ENCODE measurements around the gene WNT9A. TPM values are rescaled to one million over a fixed set of nuclear protein-coding genes. Genes with fewer than 3 reads are reported as not detected.

The WNT9A gene
- total and polyA plus RNA-seq, 9 of the 15 experiments (the other 6 are each of a cell fraction or from before 2014, with no cell fraction given), result 0.04 to 0.17 (median 0.10) TPM; not detected in 4

- TF ChIP-seq, protein P1, sequence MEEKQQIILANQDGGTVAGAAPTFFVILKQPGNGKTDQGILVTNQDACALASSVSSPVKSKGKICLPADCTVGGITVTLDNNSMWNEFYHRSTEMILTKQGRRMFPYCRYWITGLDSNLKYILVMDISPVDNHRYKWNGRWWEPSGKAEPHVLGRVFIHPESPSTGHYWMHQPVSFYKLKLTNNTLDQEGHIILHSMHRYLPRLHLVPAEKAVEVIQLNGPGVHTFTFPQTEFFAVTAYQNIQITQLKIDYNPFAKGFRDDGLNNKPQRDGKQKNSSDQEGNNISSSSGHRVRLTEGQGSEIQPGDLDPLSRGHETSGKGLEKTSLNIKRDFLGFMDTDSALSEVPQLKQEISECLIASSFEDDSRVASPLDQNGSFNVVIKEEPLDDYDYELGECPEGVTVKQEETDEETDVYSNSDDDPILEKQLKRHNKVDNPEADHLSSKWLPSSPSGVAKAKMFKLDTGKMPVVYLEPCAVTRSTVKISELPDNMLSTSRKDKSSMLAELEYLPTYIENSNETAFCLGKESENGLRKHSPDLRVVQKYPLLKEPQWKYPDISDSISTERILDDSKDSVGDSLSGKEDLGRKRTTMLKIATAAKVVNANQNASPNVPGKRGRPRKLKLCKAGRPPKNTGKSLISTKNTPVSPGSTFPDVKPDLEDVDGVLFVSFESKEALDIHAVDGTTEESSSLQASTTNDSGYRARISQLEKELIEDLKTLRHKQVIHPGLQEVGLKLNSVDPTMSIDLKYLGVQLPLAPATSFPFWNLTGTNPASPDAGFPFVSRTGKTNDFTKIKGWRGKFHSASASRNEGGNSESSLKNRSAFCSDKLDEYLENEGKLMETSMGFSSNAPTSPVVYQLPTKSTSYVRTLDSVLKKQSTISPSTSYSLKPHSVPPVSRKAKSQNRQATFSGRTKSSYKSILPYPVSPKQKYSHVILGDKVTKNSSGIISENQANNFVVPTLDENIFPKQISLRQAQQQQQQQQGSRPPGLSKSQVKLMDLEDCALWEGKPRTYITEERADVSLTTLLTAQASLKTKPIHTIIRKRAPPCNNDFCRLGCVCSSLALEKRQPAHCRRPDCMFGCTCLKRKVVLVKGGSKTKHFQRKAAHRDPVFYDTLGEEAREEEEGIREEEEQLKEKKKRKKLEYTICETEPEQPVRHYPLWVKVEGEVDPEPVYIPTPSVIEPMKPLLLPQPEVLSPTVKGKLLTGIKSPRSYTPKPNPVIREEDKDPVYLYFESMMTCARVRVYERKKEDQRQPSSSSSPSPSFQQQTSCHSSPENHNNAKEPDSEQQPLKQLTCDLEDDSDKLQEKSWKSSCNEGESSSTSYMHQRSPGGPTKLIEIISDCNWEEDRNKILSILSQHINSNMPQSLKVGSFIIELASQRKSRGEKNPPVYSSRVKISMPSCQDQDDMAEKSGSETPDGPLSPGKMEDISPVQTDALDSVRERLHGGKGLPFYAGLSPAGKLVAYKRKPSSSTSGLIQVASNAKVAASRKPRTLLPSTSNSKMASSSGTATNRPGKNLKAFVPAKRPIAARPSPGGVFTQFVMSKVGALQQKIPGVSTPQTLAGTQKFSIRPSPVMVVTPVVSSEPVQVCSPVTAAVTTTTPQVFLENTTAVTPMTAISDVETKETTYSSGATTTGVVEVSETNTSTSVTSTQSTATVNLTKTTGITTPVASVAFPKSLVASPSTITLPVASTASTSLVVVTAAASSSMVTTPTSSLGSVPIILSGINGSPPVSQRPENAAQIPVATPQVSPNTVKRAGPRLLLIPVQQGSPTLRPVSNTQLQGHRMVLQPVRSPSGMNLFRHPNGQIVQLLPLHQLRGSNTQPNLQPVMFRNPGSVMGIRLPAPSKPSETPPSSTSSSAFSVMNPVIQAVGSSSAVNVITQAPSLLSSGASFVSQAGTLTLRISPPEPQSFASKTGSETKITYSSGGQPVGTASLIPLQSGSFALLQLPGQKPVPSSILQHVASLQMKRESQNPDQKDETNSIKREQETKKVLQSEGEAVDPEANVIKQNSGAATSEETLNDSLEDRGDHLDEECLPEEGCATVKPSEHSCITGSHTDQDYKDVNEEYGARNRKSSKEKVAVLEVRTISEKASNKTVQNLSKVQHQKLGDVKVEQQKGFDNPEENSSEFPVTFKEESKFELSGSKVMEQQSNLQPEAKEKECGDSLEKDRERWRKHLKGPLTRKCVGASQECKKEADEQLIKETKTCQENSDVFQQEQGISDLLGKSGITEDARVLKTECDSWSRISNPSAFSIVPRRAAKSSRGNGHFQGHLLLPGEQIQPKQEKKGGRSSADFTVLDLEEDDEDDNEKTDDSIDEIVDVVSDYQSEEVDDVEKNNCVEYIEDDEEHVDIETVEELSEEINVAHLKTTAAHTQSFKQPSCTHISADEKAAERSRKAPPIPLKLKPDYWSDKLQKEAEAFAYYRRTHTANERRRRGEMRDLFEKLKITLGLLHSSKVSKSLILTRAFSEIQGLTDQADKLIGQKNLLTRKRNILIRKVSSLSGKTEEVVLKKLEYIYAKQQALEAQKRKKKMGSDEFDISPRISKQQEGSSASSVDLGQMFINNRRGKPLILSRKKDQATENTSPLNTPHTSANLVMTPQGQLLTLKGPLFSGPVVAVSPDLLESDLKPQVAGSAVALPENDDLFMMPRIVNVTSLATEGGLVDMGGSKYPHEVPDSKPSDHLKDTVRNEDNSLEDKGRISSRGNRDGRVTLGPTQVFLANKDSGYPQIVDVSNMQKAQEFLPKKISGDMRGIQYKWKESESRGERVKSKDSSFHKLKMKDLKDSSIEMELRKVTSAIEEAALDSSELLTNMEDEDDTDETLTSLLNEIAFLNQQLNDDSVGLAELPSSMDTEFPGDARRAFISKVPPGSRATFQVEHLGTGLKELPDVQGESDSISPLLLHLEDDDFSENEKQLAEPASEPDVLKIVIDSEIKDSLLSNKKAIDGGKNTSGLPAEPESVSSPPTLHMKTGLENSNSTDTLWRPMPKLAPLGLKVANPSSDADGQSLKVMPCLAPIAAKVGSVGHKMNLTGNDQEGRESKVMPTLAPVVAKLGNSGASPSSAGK (IDR thresholded peaks at IDR 0.05), result no peak
- TF ChIP-seq RAD51 (IDR thresholded peaks at IDR 0.05; ENCODE audit: borderline replicate concordance, low read depth) (no peak), NR2F6 (CRISPR knock-in tag; IDR thresholded peaks at IDR 0.05) (no peak), STAG1 (CRISPR knock-in tag; IDR thresholded peaks at IDR 0.05; ENCODE audit: borderline replicate concordance) (0 out of 2 replicates have a peak, but pooled peaks have one; percentile 24), HDAC8 (tag; IDR thresholded peaks at IDR 0.05) (no peak), JUND (IDR thresholded peaks at IDR 0.05; ENCODE audit: borderline replicate concordance, low read depth, low read length) (no peak), JUND (tag; IDR thresholded peaks at IDR 0.05; ENCODE audit: borderline replicate concordance, low read depth, low read length) (no peak), KLF13 (tag; IDR thresholded peaks at IDR 0.05; ENCODE audit: borderline replicate concordance, low read depth) (no peak), E2F1 (CRISPR knock-in tag; IDR thresholded peaks at IDR 0.05) (no peak), RBM34 (IDR thresholded peaks at IDR 0.05; ENCODE audit: borderline replicate concordance, insufficient read depth, low read length) (no peak), ESRRA (IDR thresholded peaks at IDR 0.05; ENCODE audit: borderline replicate concordance, low read depth) (no peak), NR2C2 (CRISPR knock-in tag; IDR thresholded peaks at IDR 0.05) (no peak), NR2C2 (tag; IDR thresholded peaks at IDR 0.05) (no peak), SREBF1 (IDR thresholded peaks at IDR 0.05; ENCODE audit: borderline replicate concordance, low read depth, low read length) (no peak), ZBTB7A (IDR thresholded peaks at IDR 0.05; ENCODE audit: borderline replicate concordance, control insufficient read depth, low read depth, low read length) (peak; percentile 43; the same call in 1 of the 2 replicates)
Observed at GRCh38 chr1:227947676-227948492, at the start of gene WNT9A (continued).
